Measurements from ENCODE around the gene RERG.

DNA sequence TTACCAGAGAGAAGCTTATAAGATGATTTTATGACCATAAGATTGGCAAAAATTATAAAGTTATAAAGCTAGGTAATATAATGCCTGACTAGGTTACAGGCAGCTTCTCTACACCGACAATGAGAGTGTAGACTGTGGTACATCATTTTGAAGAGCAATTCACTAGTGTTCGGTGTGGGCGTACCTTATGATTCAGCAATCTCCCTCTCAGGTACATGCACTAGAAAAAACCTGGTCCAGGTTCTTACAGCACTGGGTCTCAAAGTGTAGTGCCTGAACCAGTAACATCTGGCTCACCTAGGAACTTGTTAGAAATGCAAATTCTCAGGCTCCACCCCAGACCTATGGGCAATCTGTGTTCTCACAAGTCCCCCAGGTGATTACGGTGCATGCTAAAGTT lies 106.7 kb downstream of the RERG start:
- TF ChIP-seq, protein P1, sequence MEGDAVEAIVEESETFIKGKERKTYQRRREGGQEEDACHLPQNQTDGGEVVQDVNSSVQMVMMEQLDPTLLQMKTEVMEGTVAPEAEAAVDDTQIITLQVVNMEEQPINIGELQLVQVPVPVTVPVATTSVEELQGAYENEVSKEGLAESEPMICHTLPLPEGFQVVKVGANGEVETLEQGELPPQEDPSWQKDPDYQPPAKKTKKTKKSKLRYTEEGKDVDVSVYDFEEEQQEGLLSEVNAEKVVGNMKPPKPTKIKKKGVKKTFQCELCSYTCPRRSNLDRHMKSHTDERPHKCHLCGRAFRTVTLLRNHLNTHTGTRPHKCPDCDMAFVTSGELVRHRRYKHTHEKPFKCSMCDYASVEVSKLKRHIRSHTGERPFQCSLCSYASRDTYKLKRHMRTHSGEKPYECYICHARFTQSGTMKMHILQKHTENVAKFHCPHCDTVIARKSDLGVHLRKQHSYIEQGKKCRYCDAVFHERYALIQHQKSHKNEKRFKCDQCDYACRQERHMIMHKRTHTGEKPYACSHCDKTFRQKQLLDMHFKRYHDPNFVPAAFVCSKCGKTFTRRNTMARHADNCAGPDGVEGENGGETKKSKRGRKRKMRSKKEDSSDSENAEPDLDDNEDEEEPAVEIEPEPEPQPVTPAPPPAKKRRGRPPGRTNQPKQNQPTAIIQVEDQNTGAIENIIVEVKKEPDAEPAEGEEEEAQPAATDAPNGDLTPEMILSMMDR (conservative IDR thresholded peaks at IDR 0.05; ENCODE audit: low read depth in 2 of 2) = no peak
- TF ChIP-seq POLR2AphosphoS5 (IDR thresholded peaks at IDR 0.05; ENCODE audit: low read depth) = no peak
- no peak for TF ChIP-seq EZH2 (IDR thresholded peaks at IDR 0.05; ENCODE audit: low read depth, unreplicated experiment)
- no peak for TF ChIP-seq EZH2phosphoT487 (IDR thresholded peaks at IDR 0.05; ENCODE audit: unreplicated experiment)
- TF ChIP-seq, protein P2, sequence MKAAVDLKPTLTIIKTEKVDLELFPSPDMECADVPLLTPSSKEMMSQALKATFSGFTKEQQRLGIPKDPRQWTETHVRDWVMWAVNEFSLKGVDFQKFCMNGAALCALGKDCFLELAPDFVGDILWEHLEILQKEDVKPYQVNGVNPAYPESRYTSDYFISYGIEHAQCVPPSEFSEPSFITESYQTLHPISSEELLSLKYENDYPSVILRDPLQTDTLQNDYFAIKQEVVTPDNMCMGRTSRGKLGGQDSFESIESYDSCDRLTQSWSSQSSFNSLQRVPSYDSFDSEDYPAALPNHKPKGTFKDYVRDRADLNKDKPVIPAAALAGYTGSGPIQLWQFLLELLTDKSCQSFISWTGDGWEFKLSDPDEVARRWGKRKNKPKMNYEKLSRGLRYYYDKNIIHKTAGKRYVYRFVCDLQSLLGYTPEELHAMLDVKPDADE (IDR thresholded peaks at IDR 0.05) = no peak
- TF ChIP-seq, protein P3, sequence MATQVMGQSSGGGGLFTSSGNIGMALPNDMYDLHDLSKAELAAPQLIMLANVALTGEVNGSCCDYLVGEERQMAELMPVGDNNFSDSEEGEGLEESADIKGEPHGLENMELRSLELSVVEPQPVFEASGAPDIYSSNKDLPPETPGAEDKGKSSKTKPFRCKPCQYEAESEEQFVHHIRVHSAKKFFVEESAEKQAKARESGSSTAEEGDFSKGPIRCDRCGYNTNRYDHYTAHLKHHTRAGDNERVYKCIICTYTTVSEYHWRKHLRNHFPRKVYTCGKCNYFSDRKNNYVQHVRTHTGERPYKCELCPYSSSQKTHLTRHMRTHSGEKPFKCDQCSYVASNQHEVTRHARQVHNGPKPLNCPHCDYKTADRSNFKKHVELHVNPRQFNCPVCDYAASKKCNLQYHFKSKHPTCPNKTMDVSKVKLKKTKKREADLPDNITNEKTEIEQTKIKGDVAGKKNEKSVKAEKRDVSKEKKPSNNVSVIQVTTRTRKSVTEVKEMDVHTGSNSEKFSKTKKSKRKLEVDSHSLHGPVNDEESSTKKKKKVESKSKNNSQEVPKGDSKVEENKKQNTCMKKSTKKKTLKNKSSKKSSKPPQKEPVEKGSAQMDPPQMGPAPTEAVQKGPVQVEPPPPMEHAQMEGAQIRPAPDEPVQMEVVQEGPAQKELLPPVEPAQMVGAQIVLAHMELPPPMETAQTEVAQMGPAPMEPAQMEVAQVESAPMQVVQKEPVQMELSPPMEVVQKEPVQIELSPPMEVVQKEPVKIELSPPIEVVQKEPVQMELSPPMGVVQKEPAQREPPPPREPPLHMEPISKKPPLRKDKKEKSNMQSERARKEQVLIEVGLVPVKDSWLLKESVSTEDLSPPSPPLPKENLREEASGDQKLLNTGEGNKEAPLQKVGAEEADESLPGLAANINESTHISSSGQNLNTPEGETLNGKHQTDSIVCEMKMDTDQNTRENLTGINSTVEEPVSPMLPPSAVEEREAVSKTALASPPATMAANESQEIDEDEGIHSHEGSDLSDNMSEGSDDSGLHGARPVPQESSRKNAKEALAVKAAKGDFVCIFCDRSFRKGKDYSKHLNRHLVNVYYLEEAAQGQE (IDR thresholded peaks at IDR 0.05; ENCODE audit: unreplicated experiment) = no peak
- TF ChIP-seq CREB1 (CRISPR knock-in tag; IDR thresholded peaks at IDR 0.05; ENCODE audit: low read depth) = no peak
- no peak for TF ChIP-seq STAT1 (IDR thresholded peaks at IDR 0.05; ENCODE audit: unreplicated experiment)
- no peak for TF ChIP-seq JUNB (IDR thresholded peaks at IDR 0.05; ENCODE audit: unreplicated experiment)
- TF ChIP-seq NANOG (IDR thresholded peaks at IDR 0.05; ENCODE audit: borderline replicate concordance) = no peak
- TF ChIP-seq, protein P4, sequence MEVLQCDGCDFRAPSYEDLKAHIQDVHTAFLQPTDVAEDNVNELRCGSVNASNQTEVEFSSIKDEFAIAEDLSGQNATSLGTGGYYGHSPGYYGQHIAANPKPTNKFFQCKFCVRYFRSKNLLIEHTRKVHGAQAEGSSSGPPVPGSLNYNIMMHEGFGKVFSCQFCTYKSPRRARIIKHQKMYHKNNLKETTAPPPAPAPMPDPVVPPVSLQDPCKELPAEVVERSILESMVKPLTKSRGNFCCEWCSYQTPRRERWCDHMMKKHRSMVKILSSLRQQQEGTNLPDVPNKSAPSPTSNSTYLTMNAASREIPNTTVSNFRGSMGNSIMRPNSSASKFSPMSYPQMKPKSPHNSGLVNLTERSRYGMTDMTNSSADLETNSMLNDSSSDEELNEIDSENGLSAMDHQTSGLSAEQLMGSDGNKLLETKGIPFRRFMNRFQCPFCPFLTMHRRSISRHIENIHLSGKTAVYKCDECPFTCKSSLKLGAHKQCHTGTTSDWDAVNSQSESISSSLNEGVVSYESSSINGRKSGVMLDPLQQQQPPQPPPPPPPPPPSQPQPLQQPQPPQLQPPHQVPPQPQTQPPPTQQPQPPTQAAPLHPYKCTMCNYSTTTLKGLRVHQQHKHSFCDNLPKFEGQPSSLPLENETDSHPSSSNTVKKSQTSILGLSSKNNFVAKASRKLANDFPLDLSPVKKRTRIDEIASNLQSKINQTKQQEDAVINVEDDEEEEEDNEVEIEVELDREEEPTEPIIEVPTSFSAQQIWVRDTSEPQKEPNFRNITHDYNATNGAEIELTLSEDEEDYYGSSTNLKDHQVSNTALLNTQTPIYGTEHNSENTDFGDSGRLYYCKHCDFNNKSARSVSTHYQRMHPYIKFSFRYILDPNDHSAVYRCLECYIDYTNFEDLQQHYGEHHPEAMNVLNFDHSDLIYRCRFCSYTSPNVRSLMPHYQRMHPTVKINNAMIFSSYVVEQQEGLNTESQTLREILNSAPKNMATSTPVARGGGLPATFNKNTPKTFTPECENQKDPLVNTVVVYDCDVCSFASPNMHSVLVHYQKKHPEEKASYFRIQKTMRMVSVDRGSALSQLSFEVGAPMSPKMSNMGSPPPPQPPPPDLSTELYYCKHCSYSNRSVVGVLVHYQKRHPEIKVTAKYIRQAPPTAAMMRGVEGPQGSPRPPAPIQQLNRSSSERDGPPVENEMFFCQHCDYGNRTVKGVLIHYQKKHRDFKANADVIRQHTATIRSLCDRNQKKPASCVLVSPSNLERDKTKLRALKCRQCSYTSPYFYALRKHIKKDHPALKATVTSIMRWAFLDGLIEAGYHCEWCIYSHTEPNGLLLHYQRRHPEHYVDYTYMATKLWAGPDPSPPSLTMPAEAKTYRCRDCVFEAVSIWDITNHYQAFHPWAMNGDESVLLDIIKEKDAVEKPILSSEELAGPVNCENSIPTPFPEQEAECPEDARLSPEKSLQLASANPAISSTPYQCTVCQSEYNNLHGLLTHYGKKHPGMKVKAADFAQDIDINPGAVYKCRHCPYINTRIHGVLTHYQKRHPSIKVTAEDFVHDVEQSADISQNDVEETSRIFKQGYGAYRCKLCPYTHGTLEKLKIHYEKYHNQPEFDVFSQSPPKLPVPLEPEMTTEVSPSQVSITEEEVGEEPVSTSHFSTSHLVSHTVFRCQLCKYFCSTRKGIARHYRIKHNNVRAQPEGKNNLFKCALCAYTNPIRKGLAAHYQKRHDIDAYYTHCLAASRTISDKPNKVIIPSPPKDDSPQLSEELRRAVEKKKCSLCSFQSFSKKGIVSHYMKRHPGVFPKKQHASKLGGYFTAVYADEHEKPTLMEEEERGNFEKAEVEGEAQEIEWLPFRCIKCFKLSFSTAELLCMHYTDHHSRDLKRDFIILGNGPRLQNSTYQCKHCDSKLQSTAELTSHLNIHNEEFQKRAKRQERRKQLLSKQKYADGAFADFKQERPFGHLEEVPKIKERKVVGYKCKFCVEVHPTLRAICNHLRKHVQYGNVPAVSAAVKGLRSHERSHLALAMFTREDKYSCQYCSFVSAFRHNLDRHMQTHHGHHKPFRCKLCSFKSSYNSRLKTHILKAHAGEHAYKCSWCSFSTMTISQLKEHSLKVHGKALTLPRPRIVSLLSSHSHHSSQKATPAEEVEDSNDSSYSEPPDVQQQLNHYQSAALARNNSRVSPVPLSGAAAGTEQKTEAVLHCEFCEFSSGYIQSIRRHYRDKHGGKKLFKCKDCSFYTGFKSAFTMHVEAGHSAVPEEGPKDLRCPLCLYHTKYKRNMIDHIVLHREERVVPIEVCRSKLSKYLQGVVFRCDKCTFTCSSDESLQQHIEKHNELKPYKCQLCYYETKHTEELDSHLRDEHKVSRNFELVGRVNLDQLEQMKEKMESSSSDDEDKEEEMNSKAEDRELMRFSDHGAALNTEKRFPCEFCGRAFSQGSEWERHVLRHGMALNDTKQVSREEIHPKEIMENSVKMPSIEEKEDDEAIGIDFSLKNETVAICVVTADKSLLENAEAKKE (CRISPR knock-in tag; IDR thresholded peaks at IDR 0.05) = no peak
- no peak for TF ChIP-seq ZNF114 (CRISPR knock-in tag; IDR thresholded peaks at IDR 0.05)
